Left ventricle myocardium inferior (tissue), 1 donor: ENCODE data around the gene SRP72. TPM values are rescaled to one million over a fixed set of nuclear protein-coding genes. Genes with fewer than 3 reads are reported as not detected.
A peak's percentile ranks its signal among the peaks of the same experiment; 100 is the strongest.

Source experiments
- DNase-seq: peaks from one replicate; pipeline ENCODE4 v3.0.0-alpha.2; 2020
- H3K27ac ChIP-seq: fragments of 200-600 bp; replicated peaks from 2 replicates; pipeline ENCODE4 v1.8.0; 2021
- H3K27me3 ChIP-seq: fragments of 200-600 bp; 2 replicates; pipeline ENCODE4 v1.8.0; 2021; ENCODE audit warnings: low read depth
- H3K36me3 ChIP-seq: fragments of 200-600 bp; 2 replicates; pipeline ENCODE4 v1.8.0; 2021
- H3K4me1 ChIP-seq: fragments of 200-600 bp; 2 replicates; pipeline ENCODE4 v1.8.0; 2021
- H3K4me3 ChIP-seq: fragments of 200-600 bp; 2 replicates; pipeline ENCODE4 v1.8.0; 2021; ENCODE audit warnings: mild to moderate bottlenecking, moderate library complexity
- H3K9me3 ChIP-seq: fragments of 200-600 bp; replicated peaks from 2 replicates; pipeline ENCODE4 v1.8.0; 2021
- CTCF ChIP-seq: fragments of 200-600 bp; IDR thresholded peaks from 2 replicates; pipeline ENCODE4 v1.8.0; 2021; ENCODE audit warnings: antibody characterized with exemption, mild to moderate bottlenecking, borderline replicate concordance
- intact Hi-C: fragments of 100-400 bp; cut with micrococcal nuclease; formaldehyde crosslinking; loops from one replicate; pipeline ENCODE4 v1.11.0; 2022
- total RNA-seq: library from RNA; stranded (reverse); fragmentation: NEBNext Ultra II Directional; extraction: Animal tissue kit (Norgen Biotek cat#: 25700); gene quantifications from one replicate; pipeline ENCODE4 v1.2.1, GENCODE V29; 2021
- donor health status: DM: no; HTN: yes; CAD: no; lungs with severe emphysema.

SRP72 gene
- total RNA-seq, 1 donor from 2014 or later, result 32.6 TPM

- no peak overlapping the region for H3K27ac ChIP-seq
- H3K9me3 ChIP-seq, result no peaks in the 10 kb centered on the region
- no peak overlapping the region for H3K4me3 ChIP-seq
- no peak for TF ChIP-seq CTCF
- H3K4me1 ChIP-seq, result no peaks in the 10 kb centered on the region
- H3K27me3 ChIP-seq, result no peaks in the 10 kb centered on the region
- intact Hi-C loops, result no loop called here
- H3K36me3 ChIP-seq, result peaks cover 99% of the 10 kb centered on the region
- no peak for DNase-seq
Observed at GRCh38 chr4:56477192-56477702, 9.8 kb downstream of the SRP72 start.

- H3K27ac ChIP-seq, result no peak overlapping the region
- no peak for TF ChIP-seq CTCF
- H3K27me3 ChIP-seq, result no peaks in the 10 kb centered on the region
- no peaks in the 10 kb centered on the region for H3K4me1 ChIP-seq
- intact Hi-C loops, result no loop called here
- H3K9me3 ChIP-seq, result no peaks in the 10 kb centered on the region
- peaks cover 99% of the 10 kb centered on the region for H3K36me3 ChIP-seq
- H3K4me3 ChIP-seq, result no peak overlapping the region
- DNase-seq, result no peak
Observed at GRCh38 chr4:56480691-56481090, 13.3 kb downstream of the SRP72 start.

- Histone ChIP-seq H3K9me3 (no peaks in the 10 kb centered on the region), H3K36me3 (peaks cover 99% of the 10 kb centered on the region)
- intact Hi-C loops, result no loop called here
Observed at GRCh38 chr4:56496241-56496640, 28.8 kb downstream of the SRP72 start.

GRCh38 chr4:56505269-56506130 is 38.1 kb downstream of the SRP72 start, which contains the start of gene ARL9:
Gene ARL9 (plus strand): TSS chr4:56505791. CDS start chr4:56505863, 72 bp downstream.
- no peaks in the 10 kb centered on the region for H3K9me3 ChIP-seq
- peak within 1 kb of the TSS; percentile 9 for H3K27ac ChIP-seq
- no peak for TF ChIP-seq CTCF
- peak; percentile 27 for DNase-seq
- peaks cover 38% of the 10 kb centered on the region for H3K36me3 ChIP-seq
- peak within 1 kb of the TSS; percentile 69 for H3K4me3 ChIP-seq
- peaks cover 17% of the 10 kb centered on the region for H3K27me3 ChIP-seq
- H3K4me1 ChIP-seq, result peaks cover 16% of the 10 kb centered on the region
- intact Hi-C loops, result no loop called here

More at GRCh38 chr4:56496241-56496640, 28.8 kb downstream of the SRP72 start:
- Histone ChIP-seq H3K27ac (no peak overlapping the region), H3K27me3 (no peaks in the 10 kb centered on the region), H3K4me1 (no peaks in the 10 kb centered on the region), H3K4me3 (no peak overlapping the region)
- TF ChIP-seq CTCF, result no peak
- no peak for DNase-seq

- intact Hi-C loops, result no loop called here
- Histone ChIP-seq H3K36me3 (no peaks in the 10 kb centered on the region), H3K4me1 (peaks cover 12% of the 10 kb centered on the region), H3K9me3 (no peaks in the 10 kb centered on the region), H3K27ac (no peak overlapping the region), H3K4me3 (no peak overlapping the region), H3K27me3 (peaks cover 10% of the 10 kb centered on the region)
- no peak for TF ChIP-seq CTCF
- DNase-seq, result no peak
Observed at GRCh38 chr4:56511098-56511497, 43.7 kb downstream of the SRP72 start.
